Measurements from ENCODE around the gene RGMA.

DNA sequence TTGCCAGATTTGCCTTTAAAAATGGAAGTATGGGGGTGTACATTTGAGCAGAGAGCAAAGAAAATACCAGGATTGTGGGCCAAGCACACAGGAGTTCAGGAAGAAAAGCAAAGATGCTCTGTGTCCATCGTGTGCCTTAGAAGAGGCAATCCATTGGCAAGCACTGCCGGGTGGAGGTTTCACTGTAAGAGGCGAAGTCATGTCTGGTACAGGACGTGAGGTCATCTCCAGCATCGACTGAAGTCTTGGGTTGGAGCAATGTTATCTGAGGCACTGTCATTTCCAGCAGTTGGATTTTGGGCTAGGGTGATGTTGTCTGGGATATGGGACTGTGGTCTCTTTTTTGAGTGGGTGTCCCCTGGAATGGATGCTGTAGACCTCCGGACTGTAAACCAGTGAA is 4.8 kb upstream of the RGMA start:
- no peak for TF ChIP-seq GATA2 (IDR thresholded peaks at IDR 0.05; ENCODE audit: low read depth, low read length)
- no peak for TF ChIP-seq GATA3 (IDR thresholded peaks at IDR 0.05; ENCODE audit: low read depth, low read length)

Measured in SH-SY5Y (cell line).